Keratinocyte (primary cell): ENCODE results near the gene BRPF3. TPM values are rescaled to one million over a fixed set of nuclear protein-coding genes. Genes with fewer than 3 reads are reported as not detected.

Experiments used
- DNase-seq: peaks from one replicate; pipeline ENCODE4 v3.0.0-alpha.2; 2011; ENCODE audit warnings: low read depth, missing footprints, low spot score
- FAIRE-seq: peaks from 2 replicates; lab custom pipeline; 2011; peaks lifted over from hg19 to GRCh38; lab: Jason Lieb, UNC
- H2AFZ ChIP-seq: 2 replicates; pipeline ENCODE4 v1.6.0; 2012; ENCODE audit warnings: low read length, control low read depth, inconsistent platforms; ENCODE audit not compliant: control insufficient read depth
- H3K27ac ChIP-seq: 2 replicates; pipeline ENCODE4 v1.5.1; 2011; ENCODE audit warnings: low read length; ENCODE audit not compliant: control insufficient read depth, insufficient read depth
- H3K27me3 ChIP-seq: 3 replicates; pipeline ENCODE4 v1.6.0; 2011; ENCODE audit warnings: low read length; ENCODE audit not compliant: control insufficient read depth, insufficient read depth; ENCODE audit errors: extremely low read depth
- H3K36me3 ChIP-seq, 2 experiments: 2 replicates in 1 of 2; 3 replicates in 1 of 2; pipeline ENCODE4 v1.5.1; 2011; ENCODE audit warnings: low read length in 2 of 2, mild to moderate bottlenecking in 1 of 2; ENCODE audit not compliant: control insufficient read depth in 2 of 2, insufficient read depth in 2 of 2; ENCODE audit errors: extremely low read depth in 1 of 2
- H3K4me1 ChIP-seq: 3 replicates; pipeline ENCODE4 v1.5.1; 2011; ENCODE audit warnings: low read length; ENCODE audit not compliant: control insufficient read depth, insufficient read depth; ENCODE audit errors: extremely low read depth
- H3K4me2 ChIP-seq: 3 replicates; pipeline ENCODE4 v1.6.0; 2011; ENCODE audit warnings: low read depth, low read length; ENCODE audit not compliant: control insufficient read depth, insufficient read depth; ENCODE audit errors: extremely low read depth
- H3K4me3 ChIP-seq, 3 experiments: fragments of 200-600 bp in 1 of 3; sonication (generic) in 1 of 3; 2 replicates in 2 of 3; 3 replicates in 1 of 3; pipeline ENCODE4 v1.5.1; 2011 to 2016; ENCODE audit warnings: low read length in 3 of 3, mild to moderate bottlenecking in 3 of 3, control low read depth in 2 of 3, inconsistent platforms in 1 of 3, low read depth in 1 of 3, mixed read lengths in 1 of 3, mixed run types in 1 of 3, moderate library complexity in 1 of 3; ENCODE audit not compliant: control insufficient read depth in 2 of 3, insufficient read depth in 2 of 3; ENCODE audit errors: extremely low read depth in 1 of 3
- H3K79me2 ChIP-seq: 2 replicates; pipeline ENCODE4 v1.6.0; 2012; ENCODE audit warnings: low read length; ENCODE audit not compliant: control insufficient read depth, insufficient read depth
- H3K9ac ChIP-seq: 3 replicates; pipeline ENCODE4 v1.6.0; 2011; ENCODE audit warnings: low read length; ENCODE audit not compliant: control insufficient read depth, insufficient read depth; ENCODE audit errors: extremely low read depth
- H3K9me1 ChIP-seq: 3 replicates; pipeline ENCODE4 v1.6.0; 2011; ENCODE audit warnings: low read length; ENCODE audit not compliant: control insufficient read depth, insufficient read depth; ENCODE audit errors: extremely low read depth
- H3K9me3 ChIP-seq: 2 replicates; pipeline ENCODE4 v1.5.1; 2012; ENCODE audit warnings: low read depth, low read length; ENCODE audit not compliant: control insufficient read depth
- H4K20me1 ChIP-seq: 3 replicates; pipeline ENCODE4 v1.6.0; 2011; ENCODE audit warnings: low read length; ENCODE audit not compliant: control insufficient read depth, insufficient read depth; ENCODE audit errors: extremely low read depth
- CTCF ChIP-seq, 3 experiments: IDR thresholded peaks in 1 of 3; conservative IDR thresholded peaks in 1 of 3; optimal IDR thresholded peaks in 1 of 3; 2 replicates in 2 of 3; 3 replicates in 1 of 3; pipeline versions ENCODE3 to v1.5.1; 2011; ENCODE audit warnings: low read length in 3 of 3, mild to moderate bottlenecking in 3 of 3, moderate library complexity in 2 of 3, control low read depth in 1 of 3, inconsistent platforms in 1 of 3; ENCODE audit not compliant: insufficient read depth in 2 of 3; ENCODE audit errors: extremely low read depth in 1 of 3
- EZH2 ChIP-seq: IDR thresholded peaks from one replicate; pipeline ENCODE4 v1.6.1; 2012; ENCODE audit warnings: inconsistent platforms, mild to moderate bottlenecking, low read length, moderate library complexity
- dilution Hi-C: fragments of 300-500 bp; cut with MboI; formaldehyde crosslinking; loops from one replicate; pipeline ENCODE4 v1.7.0; 2020; ENCODE audit warnings: low sequenced_read_pairs; ENCODE audit not compliant: extremely low pct_ligation_motif_present
- polyA plus RNA-seq, 5 experiments: library from polyadenylated mRNA; depleted of rRNA in 3 of 5; stranded (reverse) in 3 of 5; stranded (forward) in 1 of 5; unstranded in 1 of 5; fragments of >200 nt; gene quantifications; 1 replicate in 1 of 5; 2 replicates in 3 of 5; 3 replicates in 1 of 5; pipeline versions ENCODE4 v1.2.1 to v1.2.3, GENCODE V29; 2011 to 2012; ENCODE audit warnings: missing spikeins in 2 of 5, low read depth in 1 of 5, low replicate concordance in 1 of 5

BRPF3 gene
- polyA plus RNA-seq, 1 donor (not counting 4 experiments of a cell fraction or from before 2014, with no cell fraction given): 4.8 TPM

DNA sequence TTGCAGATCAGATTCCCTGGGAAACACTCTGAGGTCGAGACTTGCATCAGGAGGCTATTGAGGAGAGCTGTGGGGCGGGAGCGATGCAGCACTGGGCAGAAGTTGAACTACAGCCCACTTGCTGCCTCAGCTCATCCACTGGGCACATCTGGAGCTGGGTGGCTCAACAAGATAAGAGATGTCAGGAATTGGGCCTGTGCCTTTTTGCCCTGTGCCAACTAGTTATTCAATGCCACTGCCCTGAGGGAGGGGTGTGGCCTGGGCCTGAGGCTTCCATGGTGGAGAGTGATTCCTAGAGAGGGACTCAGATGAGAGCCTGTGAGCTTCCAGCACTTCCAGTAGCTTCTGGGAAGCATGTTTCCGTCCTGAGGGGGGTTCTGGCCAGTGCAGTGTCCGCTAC is 32.7 kb downstream of the BRPF3 start:
- peaks cover 19% of the 10 kb centered on the region for H3K4me1 ChIP-seq
- TF ChIP-seq EZH2 (no peak), CTCF (optimal IDR thresholded peaks at IDR 0.05 in 1 of 3, IDR thresholded peaks at IDR 0.05 in 1 of 3, conservative IDR thresholded peaks at IDR 0.05 in 1 of 3; ENCODE audit: extremely low read depth in 1 of 3, insufficient read depth in 2 of 3, low read length in 3 of 3) (no peak)
- peaks cover 10% of the 10 kb centered on the region in 2 experiments for H3K36me3 ChIP-seq
- DNase-seq (no peak), FAIRE-seq (no peak)
- no peak overlapping the region for H3K27ac ChIP-seq
- H2AFZ ChIP-seq: no peak overlapping the region
- peaks cover 2% of the 10 kb centered on the region for H3K9me1 ChIP-seq
- dilution Hi-C loops: no loop called here
- no peaks in the 10 kb centered on the region for H3K9me3 ChIP-seq
- no peaks in the 10 kb centered on the region for H4K20me1 ChIP-seq
- no peak overlapping the region for H3K4me3 ChIP-seq
- H3K4me2 ChIP-seq: no peak overlapping the region
- no peaks in the 10 kb centered on the region for H3K79me2 ChIP-seq
- no peaks in the 10 kb centered on the region for H3K27me3 ChIP-seq
- no peak overlapping the region for H3K9ac ChIP-seq

DNA sequence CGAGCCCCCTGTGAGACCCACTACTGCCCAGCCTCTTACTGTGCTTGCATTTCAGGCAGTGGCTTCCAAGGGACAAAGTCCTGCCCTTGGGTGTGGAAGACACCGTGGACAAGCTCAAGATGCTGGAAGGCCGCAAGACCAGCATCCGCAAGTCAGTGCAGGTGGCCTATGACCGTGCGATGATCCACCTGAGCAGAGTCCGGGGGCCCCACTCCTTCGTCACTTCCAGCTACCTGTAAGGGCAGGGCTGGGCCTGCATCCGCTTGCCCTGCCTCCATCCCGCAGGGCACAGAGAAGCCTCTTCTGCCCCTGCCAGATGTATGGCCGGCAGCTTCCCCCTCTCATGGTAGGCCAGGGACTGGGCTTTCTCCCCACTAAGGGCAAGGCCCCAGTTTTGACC is 33.8 kb downstream of the BRPF3 start:
- Histone ChIP-seq H3K79me2 (no peaks in the 10 kb centered on the region), H3K4me3 (no peak overlapping the region), H3K36me3 (peaks cover 8% of the 10 kb centered on the region in 2 experiments), H3K4me1 (peaks cover 16% of the 10 kb centered on the region), H3K4me2 (no peak overlapping the region), H3K9me1 (no peaks in the 10 kb centered on the region), H3K27me3 (no peaks in the 10 kb centered on the region), H4K20me1 (no peaks in the 10 kb centered on the region), H3K27ac (no peak overlapping the region), H3K9me3 (no peaks in the 10 kb centered on the region), H2AFZ (no peak overlapping the region), H3K9ac (no peak overlapping the region)
- TF ChIP-seq EZH2 (no peak), CTCF (optimal IDR thresholded peaks at IDR 0.05 in 1 of 3, IDR thresholded peaks at IDR 0.05 in 1 of 3, conservative IDR thresholded peaks at IDR 0.05 in 1 of 3; ENCODE audit: extremely low read depth in 1 of 3, insufficient read depth in 2 of 3, low read length in 3 of 3) (no peak)
- no peak for DNase-seq
- FAIRE-seq: no peak
- dilution Hi-C loops: no loop called here
